Activated naive CD4-positive, alpha-beta T cell treated with anti-CD3 and anti-CD28 coated beads, Interleukin-2, amount 50 U/mL, for 24 hours (primary cell): ENCODE measurements around the gene NELFA.

Source experiments
- H3K27ac Mint-ChIP-seq: one replicate; pipeline ENCODE4 v1.8.0; 2021; ENCODE audit warnings: mild to moderate bottlenecking, mixed read lengths
- H3K27me3 Mint-ChIP-seq: one replicate; pipeline ENCODE4 v1.8.0; 2021; ENCODE audit warnings: mixed read lengths
- H3K36me3 Mint-ChIP-seq: one replicate; pipeline ENCODE4 v1.8.0; 2021; ENCODE audit warnings: mixed read lengths
- H3K4me1 Mint-ChIP-seq: one replicate; pipeline ENCODE4 v1.8.0; 2021; ENCODE audit warnings: mixed read lengths
- H3K4me3 Mint-ChIP-seq: one replicate; pipeline ENCODE4 v1.8.0; 2021; ENCODE audit warnings: mild to moderate bottlenecking, mixed read lengths
- H3K9me3 Mint-ChIP-seq: one replicate; pipeline ENCODE4 v1.8.0; 2021; ENCODE audit warnings: mixed read lengths

The NELFA gene

DNA sequence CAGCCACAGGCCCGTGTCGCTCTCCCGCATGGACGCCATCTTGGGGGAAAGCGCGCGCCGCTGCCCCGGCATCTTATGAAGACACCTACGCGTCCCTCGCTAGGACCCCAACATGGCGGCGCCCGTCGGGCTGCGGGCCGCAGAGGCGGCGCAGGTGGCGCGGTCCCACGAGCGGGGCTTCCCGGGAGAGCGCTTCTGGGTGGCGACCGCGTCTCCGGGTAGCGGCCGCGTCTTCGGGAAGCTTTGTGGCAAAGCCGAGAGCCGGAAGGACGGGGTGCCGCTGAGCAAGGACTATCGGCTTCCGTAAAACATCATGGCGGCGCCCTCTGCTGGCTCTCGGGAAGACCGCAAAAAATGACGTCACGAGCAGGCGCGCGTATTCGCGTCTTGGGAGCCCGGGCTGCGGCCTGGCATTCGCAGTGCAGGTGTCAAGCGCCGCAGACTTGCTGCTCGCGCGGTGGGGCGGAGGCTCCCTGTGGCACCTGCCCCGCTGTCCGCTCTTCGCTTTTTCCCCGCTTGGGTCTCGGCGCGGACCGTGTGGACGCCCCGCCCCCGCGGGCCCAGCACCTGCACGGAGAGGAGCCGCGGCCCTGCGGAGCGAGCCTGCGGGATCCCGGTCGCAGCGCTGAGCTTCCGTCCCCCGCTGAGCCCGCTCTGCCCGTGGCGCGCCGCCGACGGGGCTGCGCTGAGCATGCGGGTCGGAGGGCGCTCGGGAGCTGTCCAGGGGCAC is at the start of gene NELFA:
Gene NELFA (minus strand): TSS at position 54 of the 730 bp plus-strand sequence. CDS start 15 bp downstream, at position 39.
- peaks cover 33% of the 10 kb centered on the region for H3K4me1 Mint-ChIP-seq
- peaks cover 2% of the 10 kb centered on the region for H3K36me3 Mint-ChIP-seq
- H3K27ac Mint-ChIP-seq, result peak within 1 kb of the TSS; percentile 97
- H3K9me3 Mint-ChIP-seq, result no peaks in the 10 kb centered on the region
- peak within 1 kb of the TSS; percentile 91 for H3K4me3 Mint-ChIP-seq
- no peaks in the 10 kb centered on the region for H3K27me3 Mint-ChIP-seq

DNA sequence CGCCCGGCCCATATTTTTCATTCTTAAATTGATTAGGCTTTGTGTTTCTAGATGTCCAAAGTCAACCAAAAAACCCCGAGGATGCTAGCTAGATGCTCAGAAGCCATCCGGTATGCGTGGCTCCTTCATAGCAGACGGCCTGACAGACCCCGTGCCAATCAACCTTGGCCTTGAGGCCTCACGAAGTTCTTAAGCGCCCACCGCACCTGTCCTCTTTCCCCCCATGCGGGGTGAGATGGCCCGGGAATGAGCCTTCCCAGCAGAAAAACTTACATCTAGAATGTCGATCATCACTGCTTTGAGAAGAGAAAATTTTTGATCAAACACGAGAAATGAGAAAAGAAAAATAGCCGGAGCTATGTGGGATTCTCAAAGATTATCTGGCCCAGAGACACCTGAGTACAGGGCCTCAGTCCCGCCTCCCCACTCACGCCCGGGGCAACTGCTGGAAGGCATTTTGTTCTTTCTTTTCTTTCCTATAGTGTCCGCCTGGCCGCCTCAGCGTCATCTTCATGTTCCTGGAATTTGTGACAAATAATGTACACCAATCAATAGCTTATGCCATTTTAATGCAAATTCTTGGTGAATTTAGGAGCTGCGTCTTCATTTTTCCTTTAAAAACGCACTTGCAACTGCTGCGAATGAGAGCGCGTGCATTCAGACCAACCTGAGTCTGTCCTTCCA is 48.8 kb upstream of the NELFA start:
- Mint-ChIP-seq H3K4me3 (peak overlapping the region; percentile 66), H3K27ac (no peak overlapping the region), H3K36me3 (no peaks in the 10 kb centered on the region), H3K27me3 (peaks cover 21% of the 10 kb centered on the region), H3K9me3 (no peaks in the 10 kb centered on the region), H3K4me1 (no peaks in the 10 kb centered on the region)

DNA sequence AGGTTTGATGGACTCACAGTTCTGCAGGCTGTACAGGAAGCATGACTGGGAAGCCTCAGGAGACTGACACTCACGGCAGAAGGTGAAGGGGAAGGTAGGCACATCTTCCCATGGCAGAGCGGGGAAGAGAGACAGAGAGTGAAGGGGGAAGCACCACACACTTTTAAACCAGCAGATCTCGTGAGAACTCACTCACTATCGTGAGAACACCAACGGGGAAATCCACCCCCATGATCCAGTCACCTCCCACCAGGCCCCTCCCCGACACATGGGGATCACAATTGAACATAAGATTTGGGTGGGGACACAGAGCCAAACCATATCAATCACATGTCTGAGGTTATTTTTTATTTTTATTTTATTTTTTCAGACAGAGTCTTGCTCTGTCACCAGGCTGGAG is 45.4 kb upstream of the NELFA start:
- H3K9me3 Mint-ChIP-seq, result no peaks in the 10 kb centered on the region
- peaks cover 24% of the 10 kb centered on the region for H3K27me3 Mint-ChIP-seq
- H3K36me3 Mint-ChIP-seq, result no peaks in the 10 kb centered on the region
- no peak overlapping the region for H3K27ac Mint-ChIP-seq
- no peak overlapping the region for H3K4me3 Mint-ChIP-seq
- H3K4me1 Mint-ChIP-seq, result no peaks in the 10 kb centered on the region

DNA sequence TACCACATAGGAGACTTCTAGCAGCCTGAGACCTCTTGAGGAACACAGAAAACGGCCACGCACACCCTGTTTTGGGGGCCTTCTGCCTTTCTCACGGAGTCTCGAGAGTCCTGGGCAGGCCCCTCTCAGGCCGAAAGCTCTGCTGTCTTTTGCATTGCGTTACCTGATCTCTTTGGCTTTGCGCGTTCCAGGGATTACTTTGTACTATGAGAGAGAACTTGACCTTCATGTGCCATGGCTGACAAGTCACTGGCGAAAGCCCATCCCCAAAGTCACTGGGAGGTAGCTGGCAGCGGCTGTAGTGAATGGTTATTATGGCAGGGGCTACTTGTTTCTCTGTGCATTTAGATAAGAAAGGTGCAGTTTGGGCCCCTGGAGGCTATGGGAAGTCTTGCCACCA is 42.3 kb upstream of the NELFA start:
- no peaks in the 10 kb centered on the region for H3K9me3 Mint-ChIP-seq

DNA sequence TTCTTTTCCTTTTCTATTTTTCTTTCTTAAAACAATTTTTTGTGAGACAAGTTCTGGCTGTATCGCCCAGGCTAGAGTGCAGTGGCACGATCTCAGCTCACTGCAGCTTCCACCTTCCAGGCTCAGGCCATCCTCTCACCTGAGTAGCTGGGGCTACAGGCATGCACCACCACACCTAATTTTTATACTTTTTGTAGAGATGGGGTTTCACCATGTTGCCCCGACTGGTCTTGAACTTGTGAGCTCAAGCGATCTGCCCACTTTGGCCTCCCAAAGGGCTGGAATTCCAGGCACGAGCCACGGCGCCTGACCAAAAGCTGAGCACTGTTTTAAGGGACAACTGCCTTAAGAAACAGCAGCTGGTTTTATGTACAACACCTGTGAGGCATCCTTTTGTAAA is 41.0 kb upstream of the NELFA start:
- Mint-ChIP-seq H3K4me3 (no peak overlapping the region), H3K36me3 (no peaks in the 10 kb centered on the region), H3K27me3 (peaks cover 16% of the 10 kb centered on the region), H3K27ac (no peak overlapping the region), H3K9me3 (no peaks in the 10 kb centered on the region), H3K4me1 (no peaks in the 10 kb centered on the region)

More for the DNA sequence above, 42.3 kb upstream of the NELFA start:
- H3K36me3 Mint-ChIP-seq, result no peaks in the 10 kb centered on the region
- no peak overlapping the region for H3K27ac Mint-ChIP-seq
- H3K27me3 Mint-ChIP-seq, result peaks cover 17% of the 10 kb centered on the region
- H3K4me3 Mint-ChIP-seq, result no peak overlapping the region
- H3K4me1 Mint-ChIP-seq, result no peaks in the 10 kb centered on the region

DNA sequence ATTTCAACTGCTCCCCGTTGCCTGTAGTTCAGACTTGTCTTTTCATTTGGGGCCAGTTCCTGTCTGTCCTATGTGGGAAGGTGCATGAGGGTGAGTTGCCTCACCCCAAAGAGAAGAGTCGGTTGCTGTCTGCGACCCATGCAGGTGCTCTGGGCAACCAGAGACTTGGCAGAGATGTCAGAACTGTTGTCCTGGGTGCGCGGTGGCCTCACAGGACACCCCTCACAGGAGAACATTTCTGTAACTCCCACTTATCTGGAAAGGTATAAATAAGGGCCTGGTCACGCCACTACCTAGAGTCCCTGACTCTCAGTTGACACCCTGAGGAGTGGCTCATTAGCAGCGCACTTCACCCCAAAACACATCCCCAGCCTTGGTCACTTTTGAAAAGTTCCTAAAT is 40.6 kb upstream of the NELFA start:
- H3K9me3 Mint-ChIP-seq, result no peaks in the 10 kb centered on the region
- H3K27me3 Mint-ChIP-seq, result peaks cover 16% of the 10 kb centered on the region
- H3K27ac Mint-ChIP-seq, result no peak overlapping the region
- H3K36me3 Mint-ChIP-seq, result no peaks in the 10 kb centered on the region
- no peak overlapping the region for H3K4me3 Mint-ChIP-seq
- H3K4me1 Mint-ChIP-seq, result no peaks in the 10 kb centered on the region

DNA sequence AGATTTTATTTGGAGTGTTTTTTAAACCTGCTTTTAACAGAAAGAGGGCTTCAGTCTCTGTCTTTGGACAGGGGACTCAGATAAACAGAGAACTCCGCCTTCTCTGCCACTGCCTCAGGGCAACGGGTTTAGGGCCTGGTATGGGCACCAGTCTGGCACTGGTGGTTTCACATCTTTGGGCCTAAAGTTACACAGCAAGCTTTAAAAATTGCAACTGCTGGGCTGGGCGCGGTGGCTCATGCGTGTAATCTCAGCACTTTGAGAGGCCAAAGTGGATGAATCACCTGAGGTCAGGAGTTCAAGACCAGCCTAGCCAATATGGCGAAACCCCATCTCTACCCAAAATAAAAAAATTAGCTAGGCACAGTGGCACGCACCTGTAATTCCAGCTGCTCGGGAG is 40.1 kb upstream of the NELFA start:
- Mint-ChIP-seq H3K27me3 (peaks cover 12% of the 10 kb centered on the region), H3K27ac (no peak overlapping the region), H3K9me3 (no peaks in the 10 kb centered on the region), H3K4me1 (no peaks in the 10 kb centered on the region), H3K36me3 (no peaks in the 10 kb centered on the region), H3K4me3 (no peak overlapping the region)

DNA sequence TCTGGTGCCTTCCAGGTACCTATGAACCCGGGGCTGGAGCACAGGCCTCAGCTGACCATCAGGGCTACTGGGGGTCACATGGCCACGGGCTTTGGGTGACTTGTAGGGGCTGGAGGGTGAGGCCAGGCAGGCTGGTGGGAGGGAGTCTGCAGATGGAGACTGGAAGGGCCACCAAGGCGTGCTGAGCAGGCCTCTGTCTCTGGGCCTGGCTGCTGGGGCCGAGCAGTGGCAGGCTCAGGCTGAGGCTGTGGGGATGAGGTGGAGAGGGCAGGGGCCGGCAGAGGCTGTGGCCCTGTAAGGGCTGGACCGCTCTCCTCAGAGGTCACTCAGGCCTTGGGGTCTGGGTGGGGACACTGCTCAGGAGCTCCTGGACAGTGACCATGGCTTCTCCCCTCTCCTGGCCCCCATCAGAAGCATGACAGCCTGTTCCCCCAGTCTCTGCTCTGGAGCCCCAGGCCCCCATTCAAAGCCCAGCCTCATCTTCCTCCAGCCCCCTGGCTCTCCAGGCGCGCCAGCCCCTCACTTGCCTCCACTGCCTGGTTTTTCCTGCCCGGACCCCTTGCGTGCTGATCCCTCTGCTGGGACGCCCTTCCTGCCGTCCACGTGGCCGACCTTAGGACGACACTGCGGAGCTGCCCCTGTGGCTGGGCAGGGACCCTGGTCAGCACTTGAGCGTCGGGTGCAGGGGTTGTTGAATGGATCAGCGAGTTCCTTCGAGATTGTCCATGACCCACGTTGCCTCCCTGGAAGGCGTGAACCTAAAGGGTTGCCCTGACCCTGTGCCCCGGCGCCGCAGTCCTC is 39.2 kb upstream of the NELFA start:
- no peak overlapping the region for H3K4me3 Mint-ChIP-seq
- no peak overlapping the region for H3K27ac Mint-ChIP-seq
- H3K9me3 Mint-ChIP-seq, result no peaks in the 10 kb centered on the region
- no peaks in the 10 kb centered on the region for H3K4me1 Mint-ChIP-seq
- H3K27me3 Mint-ChIP-seq, result peaks cover 12% of the 10 kb centered on the region
- no peaks in the 10 kb centered on the region for H3K36me3 Mint-ChIP-seq

DNA sequence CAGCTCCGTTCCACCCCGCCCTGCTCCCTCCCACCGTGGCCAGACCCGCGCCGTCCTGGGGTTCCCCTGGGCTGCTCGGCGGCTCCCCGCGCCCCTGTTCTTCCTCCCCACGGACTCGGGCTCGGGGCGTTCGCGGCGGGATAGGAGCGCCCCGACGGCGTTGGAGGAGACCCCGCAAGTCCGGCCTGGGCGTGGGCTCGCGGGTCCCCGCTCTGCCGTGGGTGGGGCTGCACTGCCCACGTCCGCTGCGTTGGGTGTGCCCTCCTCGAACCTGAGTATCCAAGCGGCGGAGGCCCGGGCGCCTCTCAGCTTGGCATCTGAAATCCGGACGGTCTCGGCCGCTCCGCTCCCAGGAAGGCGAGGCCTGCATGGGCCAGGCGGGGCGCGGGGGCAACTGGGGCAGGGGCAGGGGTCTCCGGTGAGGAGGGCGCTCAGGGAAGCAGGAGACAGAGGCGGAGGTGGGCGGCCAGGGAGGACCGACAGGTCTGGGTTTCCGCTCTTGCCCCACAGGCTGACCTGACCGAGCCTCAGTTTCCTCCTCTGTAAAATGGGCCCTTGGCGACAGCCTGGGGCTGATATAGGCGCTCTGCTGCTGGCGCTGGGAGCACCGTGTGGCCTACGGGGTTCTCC is 38.4 kb upstream of the NELFA start:
- Mint-ChIP-seq H3K4me3 (no peak overlapping the region), H3K9me3 (no peaks in the 10 kb centered on the region), H3K27me3 (peaks cover 9% of the 10 kb centered on the region), H3K4me1 (no peaks in the 10 kb centered on the region), H3K27ac (no peak overlapping the region), H3K36me3 (no peaks in the 10 kb centered on the region)

DNA sequence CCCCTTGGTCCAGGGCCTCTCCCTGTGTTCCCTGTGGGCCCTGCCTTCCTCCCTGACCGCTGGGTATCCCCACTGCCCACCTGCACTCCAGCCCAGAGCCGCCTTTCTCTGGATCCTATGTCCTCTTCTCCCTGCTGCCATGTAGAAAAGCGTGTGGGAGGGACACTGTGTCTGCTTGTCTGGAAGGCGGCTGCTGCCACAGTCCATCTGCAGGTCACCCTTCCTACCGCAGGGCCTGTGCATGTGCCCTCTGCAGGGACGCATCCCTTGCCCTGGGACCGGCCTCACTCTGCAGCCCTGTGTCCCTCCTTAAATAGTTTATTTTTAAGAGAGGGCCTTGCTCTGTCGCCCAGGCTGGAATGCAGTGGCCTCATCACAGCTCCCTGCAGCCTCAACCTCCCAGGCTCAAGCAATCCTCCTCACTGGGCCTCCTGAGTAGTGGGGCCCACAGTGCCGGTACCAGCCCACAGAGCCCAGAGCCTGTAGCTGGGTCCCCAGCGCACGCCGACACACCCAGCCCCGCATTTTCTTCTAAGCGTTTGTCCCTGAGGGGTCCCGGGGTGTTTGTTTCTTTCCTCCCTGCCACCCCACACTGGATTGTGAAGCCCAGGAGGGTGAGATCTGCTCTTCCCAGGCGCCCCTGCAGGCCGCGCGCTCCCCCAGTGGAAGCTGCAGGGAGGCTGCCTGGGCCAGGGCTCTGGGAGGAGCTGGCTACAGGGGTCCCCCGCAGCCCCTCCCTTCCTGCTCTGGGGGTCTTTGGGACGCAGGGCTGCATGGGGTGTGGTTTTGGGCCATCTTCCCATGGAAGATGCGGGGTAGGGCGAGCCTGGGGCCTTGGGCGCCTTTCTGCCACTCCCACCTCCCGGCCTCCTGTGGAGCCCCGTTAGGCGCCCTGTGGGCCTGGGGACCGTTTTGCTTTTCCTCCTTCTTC is 37.5 kb upstream of the NELFA start:
- Mint-ChIP-seq H3K36me3 (no peaks in the 10 kb centered on the region), H3K27me3 (peaks cover 11% of the 10 kb centered on the region), H3K4me3 (no peak overlapping the region), H3K9me3 (no peaks in the 10 kb centered on the region), H3K27ac (no peak overlapping the region), H3K4me1 (no peaks in the 10 kb centered on the region)

DNA sequence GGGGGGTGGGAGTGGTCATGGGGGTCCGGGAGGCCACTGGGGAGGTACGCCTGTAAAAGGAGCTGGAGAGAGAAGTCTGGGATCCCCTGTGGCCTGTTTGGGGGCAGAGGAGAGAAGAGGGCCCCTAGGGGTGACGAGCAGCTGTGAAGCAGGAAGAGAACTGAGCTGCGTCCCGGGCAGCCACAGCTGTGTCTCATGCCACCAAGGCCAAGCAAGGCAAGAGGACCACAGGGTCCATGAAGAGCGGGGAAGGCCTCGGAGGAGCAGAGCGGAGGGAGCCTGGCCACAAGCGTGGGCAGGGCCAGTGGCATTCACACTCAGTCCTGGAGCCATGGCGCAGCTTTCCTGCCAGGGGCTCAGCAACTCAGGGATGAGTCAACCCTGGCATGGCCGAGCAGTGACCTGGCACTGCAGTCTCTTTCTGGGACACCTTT is 36.8 kb upstream of the NELFA start:
- no peak overlapping the region for H3K4me3 Mint-ChIP-seq
- no peak overlapping the region for H3K27ac Mint-ChIP-seq
- H3K4me1 Mint-ChIP-seq, result no peaks in the 10 kb centered on the region
- H3K36me3 Mint-ChIP-seq, result no peaks in the 10 kb centered on the region
- peaks cover 11% of the 10 kb centered on the region for H3K27me3 Mint-ChIP-seq
- no peaks in the 10 kb centered on the region for H3K9me3 Mint-ChIP-seq

DNA sequence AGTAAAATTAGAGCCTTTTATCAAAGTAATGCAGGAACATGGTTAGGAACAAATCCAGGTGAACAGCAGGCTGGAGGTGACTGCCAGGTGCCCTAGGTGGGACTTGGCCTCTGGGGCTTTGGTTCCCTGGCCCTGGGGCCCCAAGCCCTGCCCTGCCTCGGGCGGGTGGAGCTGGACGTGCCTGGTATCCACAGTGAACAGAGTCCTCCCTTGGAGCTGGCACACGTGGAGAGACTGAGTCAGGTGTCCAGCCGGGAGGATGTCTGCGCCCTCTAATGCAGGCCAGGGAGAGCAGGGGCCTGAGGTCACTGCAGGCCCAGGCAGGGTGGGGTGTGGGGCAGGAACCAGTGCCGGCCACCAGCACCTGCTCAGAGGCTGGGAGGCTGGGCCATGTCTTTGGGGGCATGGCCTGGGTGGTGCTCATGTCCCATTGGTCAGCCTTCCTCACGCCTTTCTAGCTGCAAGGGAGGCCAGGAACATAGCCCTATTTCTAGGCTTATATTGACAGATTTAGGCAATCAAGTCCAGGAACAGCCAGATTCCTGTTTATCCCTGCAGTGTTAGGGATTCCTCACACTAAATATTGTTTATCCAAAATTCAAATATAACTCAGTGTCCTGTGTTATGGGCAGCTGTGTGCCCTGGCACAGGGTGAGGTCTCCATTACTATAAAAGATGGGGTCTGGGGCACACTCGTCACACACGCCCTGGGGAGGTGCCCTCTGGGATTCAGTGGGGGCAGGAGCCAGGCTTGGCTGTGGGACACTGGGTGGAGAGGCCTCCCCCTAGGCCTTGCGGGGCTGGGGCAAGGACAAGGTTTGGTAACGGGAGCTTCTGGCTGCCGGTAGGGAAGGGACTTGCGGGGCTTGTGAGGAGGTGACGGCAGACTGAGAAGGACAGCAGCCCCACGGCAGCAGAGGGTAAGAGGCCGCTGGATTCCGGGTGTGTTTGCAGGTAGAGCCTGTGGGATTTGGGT is 36.1 kb upstream of the NELFA start:
- no peaks in the 10 kb centered on the region for H3K36me3 Mint-ChIP-seq
- H3K4me3 Mint-ChIP-seq, result no peak overlapping the region
- H3K27me3 Mint-ChIP-seq, result peaks cover 12% of the 10 kb centered on the region
- peaks cover 4% of the 10 kb centered on the region for H3K4me1 Mint-ChIP-seq
- no peaks in the 10 kb centered on the region for H3K9me3 Mint-ChIP-seq
- no peak overlapping the region for H3K27ac Mint-ChIP-seq

DNA sequence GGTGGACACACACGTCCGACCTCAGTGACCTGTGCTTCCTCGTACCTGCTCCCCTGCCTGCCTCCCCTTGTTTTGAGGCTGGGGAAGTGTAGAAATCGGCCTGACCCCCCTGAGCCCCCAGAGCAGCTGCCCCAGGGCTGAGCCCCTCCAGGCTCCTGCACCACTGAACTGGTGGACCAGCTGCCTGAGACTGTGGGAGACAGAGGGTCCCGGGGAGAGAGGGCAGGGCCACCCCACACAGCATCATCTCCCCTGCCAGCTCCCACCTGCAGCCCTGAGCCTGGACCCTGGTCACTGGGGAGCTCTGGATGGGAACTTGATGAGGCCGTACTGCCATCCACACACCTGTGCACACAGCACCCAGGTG is 35.3 kb upstream of the NELFA start:
- Mint-ChIP-seq H3K4me1 (peaks cover 6% of the 10 kb centered on the region), H3K27me3 (peaks cover 9% of the 10 kb centered on the region), H3K36me3 (no peaks in the 10 kb centered on the region), H3K27ac (no peak overlapping the region), H3K4me3 (peak overlapping the region; percentile 39), H3K9me3 (no peaks in the 10 kb centered on the region)
